B cell (primary cell): ENCODE data around the gene TTC19. TPM values are rescaled to one million over a fixed set of nuclear protein-coding genes. Genes with fewer than 3 reads are reported as not detected.

Source experiments
- ATAC-seq: fragments of 200-7000 bp; cut with Tn5 transposase; one replicate; pipeline ENCODE4 v1.10.0; 2021; ENCODE audit warnings: low read depth, mild to moderate bottlenecking, moderate number of reproducible peaks, moderate library complexity
- CTCF ChIA-PET: fragments of 350-600 bp; sonication (Branson Sonifier 250); formaldehyde crosslinking; loops from one replicate; lab custom pipeline; 2021; ENCODE audit warnings: antibody characterized with exemption, inconsistent platforms; lab: Charles Lee
- POLR2A ChIA-PET: fragments of 350-600 bp; sonication (Branson Sonifier 250); formaldehyde crosslinking; loops from one replicate; lab custom pipeline; 2021; ENCODE audit warnings: antibody characterized with exemption; lab: Charles Lee
- DNase-seq: peaks from one replicate; pipeline ENCODE4 v3.0.0; 2013
- H2AFZ ChIP-seq: 2 replicates; pipeline ENCODE4 v1.6.1; 2012; ENCODE audit warnings: mild to moderate bottlenecking, low read depth, low read length; ENCODE audit not compliant: insufficient read depth, poor library complexity, severe bottlenecking
- H3K27ac ChIP-seq, 2 donors: 1 replicate in 1 of 2; 2 replicates in 1 of 2; pipeline ENCODE4 v1.5.1; 2012 to 2013; ENCODE audit warnings: low read length in 2 of 2, mild to moderate bottlenecking in 2 of 2, moderate library complexity in 1 of 2
- H3K27me3 ChIP-seq, 4 experiments: fragments of 200-600 bp in 1 of 4; sonication (generic) in 1 of 4; replicated peaks in 1 of 4; 1 replicate in 2 of 4; 2 replicates in 2 of 4; pipeline versions ENCODE4 v1.6.1 to v1.7.0; 2013 to 2016; ENCODE audit warnings: low read length in 3 of 4, mild to moderate bottlenecking in 2 of 4, mixed read lengths in 1 of 4, moderate library complexity in 1 of 4; ENCODE audit not compliant: insufficient read depth in 4 of 4, control insufficient read depth in 3 of 4; ENCODE audit errors: control extremely low read depth in 1 of 4
- H3K36me3 ChIP-seq, 2 experiments: replicated peaks in 1 of 2; 1 replicate in 1 of 2; 2 replicates in 1 of 2; pipeline versions ENCODE4 v1.6.1 to v1.7.1; 2013; ENCODE audit warnings: low read length in 1 of 2; ENCODE audit not compliant: insufficient read depth in 2 of 2, control insufficient read depth in 1 of 2; ENCODE audit errors: control extremely low read depth in 1 of 2, extremely low read depth in 1 of 2
- H3K4me1 ChIP-seq, 2 donors: fragments of 200-600 bp in 1 of 2; sonication (generic) in 1 of 2; 1 replicate in 1 of 2; 2 replicates in 1 of 2; pipeline versions ENCODE4 v1.5.1 to v1.6.1; 2013 to 2017; ENCODE audit warnings: low read length in 2 of 2; ENCODE audit not compliant: control insufficient read depth in 2 of 2, insufficient read depth in 2 of 2
- H3K4me2 ChIP-seq: replicated peaks from 2 replicates; pipeline ENCODE3; 2012; ENCODE audit warnings: mild to moderate bottlenecking, low read depth, low read length; ENCODE audit not compliant: poor library complexity, severe bottlenecking
- H3K4me3 ChIP-seq, 5 experiments: fragments of 200-600 bp in 1 of 5; sonication (generic) in 1 of 5; 1 replicate in 3 of 5; 2 replicates in 2 of 5; pipeline versions ENCODE4 v1.5.1 to v1.7.0; 2011 to 2016; ENCODE audit warnings: low read length in 4 of 5, mild to moderate bottlenecking in 4 of 5, low read depth in 2 of 5, control low read depth in 1 of 5, moderate library complexity in 1 of 5; ENCODE audit not compliant: insufficient read depth in 1 of 5; ENCODE audit errors: control extremely low read depth in 1 of 5, extremely low read depth in 1 of 5
- H3K79me2 ChIP-seq: fragments of 200-600 bp; sonication (generic); one replicate; pipeline ENCODE4 v1.6.0; 2016; ENCODE audit warnings: low read length; ENCODE audit not compliant: control insufficient read depth, insufficient read depth
- H3K9ac ChIP-seq: fragments of 200-600 bp; sonication (generic); 2 replicates; pipeline ENCODE4 v1.6.1; 2017; ENCODE audit warnings: mild to moderate bottlenecking, low read length, moderate library complexity
- H3K9me3 ChIP-seq, 3 donors: one replicate each; pipeline versions ENCODE4 v1.6.1 to v1.7.1; 2013; ENCODE audit warnings: low read length in 2 of 3; ENCODE audit not compliant: control insufficient read depth in 2 of 3, insufficient read depth in 1 of 3; ENCODE audit errors: control extremely low read depth in 1 of 3
- H4K20me1 ChIP-seq: 2 replicates; pipeline ENCODE4 v1.6.0; 2012; ENCODE audit warnings: mild to moderate bottlenecking, low read length; ENCODE audit not compliant: insufficient read depth, control insufficient read depth, poor library complexity, severe bottlenecking
- H3K27ac Mint-ChIP-seq: one replicate; pipeline ENCODE4 v1.8.0; 2021; ENCODE audit warnings: mixed read lengths
- H3K27me3 Mint-ChIP-seq: one replicate; pipeline ENCODE4 v1.8.0; 2021; ENCODE audit warnings: mixed read lengths
- H3K4me1 Mint-ChIP-seq: one replicate; pipeline ENCODE4 v1.8.0; 2021; ENCODE audit warnings: mixed read lengths
- H3K4me3 Mint-ChIP-seq: one replicate; pipeline ENCODE4 v1.8.0; 2021; ENCODE audit warnings: mixed read lengths
- H3K9me3 Mint-ChIP-seq: one replicate; pipeline ENCODE4 v1.8.0; 2022; ENCODE audit warnings: mixed read lengths; ENCODE audit not compliant: insufficient read depth
- EZH2 ChIP-seq: IDR thresholded peaks from 2 replicates; pipeline ENCODE4 v1.6.1; 2012; ENCODE audit warnings: borderline replicate concordance, low read depth, mild to moderate bottlenecking, moderate library complexity, low read length; ENCODE audit not compliant: insufficient read depth, poor library complexity, severe bottlenecking
- WGBS: methylation state at CpG from one replicate; pipeline ENCODE4 v1.1.5; 2013; ENCODE audit warnings: missing lambda C conversion rate; ENCODE audit not compliant: insufficient coverage; 5-methylcytosine and 5-hydroxymethylcytosine counted together
- intact Hi-C: fragments of 100-400 bp; cut with micrococcal nuclease; formaldehyde crosslinking; loops from one replicate; pipeline ENCODE4 v1.10.0; 2022
- polyA plus RNA-seq: library from polyadenylated mRNA; depleted of rRNA; stranded (reverse); fragments of >200 nt; gene quantifications from 2 replicates; pipeline ENCODE4 v1.2.3, GENCODE V29; 2012
- total RNA-seq, 2 donors: library from RNA; stranded (reverse); fragments of 120-200 nt in 1 of 2; gene quantifications; 1 replicate in 1 of 2; 2 replicates in 1 of 2; pipeline versions ENCODE4 v1.2.3 to v1.2.4, GENCODE V29; 2013 to 2022
- TF ChIP-seq, protein P1 (sequence below): fragments of 200-600 bp; IDR thresholded peaks from one replicate; pipeline ENCODE4 v1.8.0; 2022; ENCODE audit warnings: antibody characterized with exemption, mild to moderate bottlenecking

Gene TTC19
- total and polyA plus RNA-seq, 2 donors (not counting 1 experiment from before 2014, with no cell fraction given) = 8.2 to 38.5 TPM

DNA sequence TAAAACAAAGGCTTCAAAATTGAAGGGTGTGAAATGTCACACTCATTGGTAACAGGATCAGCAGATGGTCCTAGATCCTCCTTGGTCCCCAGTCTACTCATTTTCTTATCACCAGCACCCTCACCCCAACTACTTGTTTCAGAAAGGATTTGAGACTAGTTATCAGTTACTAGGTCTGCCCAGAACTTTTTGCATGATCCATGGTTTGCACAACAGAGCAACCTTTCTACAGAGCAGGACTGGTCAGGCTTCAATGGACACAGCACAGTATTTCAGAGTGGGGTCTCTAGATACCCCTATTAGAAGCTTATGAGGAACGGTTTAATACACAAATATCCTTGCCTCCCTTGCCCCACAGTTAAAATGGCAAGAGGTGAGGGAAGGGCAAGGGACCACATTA, 25.6 kb downstream of the TTC19 start:
- intact Hi-C loops = no loop called here
- peaks cover 3% of the 10 kb centered on the region for H3K79me2 ChIP-seq
- H4K20me1 ChIP-seq = no peaks in the 10 kb centered on the region
- H3K4me2 ChIP-seq = no peak overlapping the region
- H3K4me3 ChIP-seq = no peak overlapping the region
- no peaks in the 10 kb centered on the region for H3K4me1 ChIP-seq
- peaks cover 21 to 61% of the 10 kb centered on the region in 2 experiments for H3K36me3 ChIP-seq
- POLR2A ChIA-PET = interaction anchor here (0.6 kb wide), 1 partner anchor 506 kb away, joined by 5 read pairs; no protein-coding TSS in a partner anchor
- Mint-ChIP-seq H3K4me1 (peaks cover 12% of the 10 kb centered on the region), H3K4me3 (no peak overlapping the region), H3K27ac (no peak overlapping the region), H3K9me3 (no peaks in the 10 kb centered on the region), H3K27me3 (no peaks in the 10 kb centered on the region)
- no CpG with 5 or more reads among the region's 1 CpG for WGBS
- no peak overlapping the region for H3K9ac ChIP-seq
- CTCF ChIA-PET = no interaction called here
- H3K9me3 ChIP-seq = no peaks in the 10 kb centered on the region
- no peak for TF ChIP-seq EZH2
- TF ChIP-seq, protein P1, sequence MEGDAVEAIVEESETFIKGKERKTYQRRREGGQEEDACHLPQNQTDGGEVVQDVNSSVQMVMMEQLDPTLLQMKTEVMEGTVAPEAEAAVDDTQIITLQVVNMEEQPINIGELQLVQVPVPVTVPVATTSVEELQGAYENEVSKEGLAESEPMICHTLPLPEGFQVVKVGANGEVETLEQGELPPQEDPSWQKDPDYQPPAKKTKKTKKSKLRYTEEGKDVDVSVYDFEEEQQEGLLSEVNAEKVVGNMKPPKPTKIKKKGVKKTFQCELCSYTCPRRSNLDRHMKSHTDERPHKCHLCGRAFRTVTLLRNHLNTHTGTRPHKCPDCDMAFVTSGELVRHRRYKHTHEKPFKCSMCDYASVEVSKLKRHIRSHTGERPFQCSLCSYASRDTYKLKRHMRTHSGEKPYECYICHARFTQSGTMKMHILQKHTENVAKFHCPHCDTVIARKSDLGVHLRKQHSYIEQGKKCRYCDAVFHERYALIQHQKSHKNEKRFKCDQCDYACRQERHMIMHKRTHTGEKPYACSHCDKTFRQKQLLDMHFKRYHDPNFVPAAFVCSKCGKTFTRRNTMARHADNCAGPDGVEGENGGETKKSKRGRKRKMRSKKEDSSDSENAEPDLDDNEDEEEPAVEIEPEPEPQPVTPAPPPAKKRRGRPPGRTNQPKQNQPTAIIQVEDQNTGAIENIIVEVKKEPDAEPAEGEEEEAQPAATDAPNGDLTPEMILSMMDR = no peak
- DNase-seq (no peak), ATAC-seq (no peak)
- H3K27ac ChIP-seq = no peak overlapping the region
- H2AFZ ChIP-seq = no peak overlapping the region
- H3K27me3 ChIP-seq = no peaks in the 10 kb centered on the region

DNA sequence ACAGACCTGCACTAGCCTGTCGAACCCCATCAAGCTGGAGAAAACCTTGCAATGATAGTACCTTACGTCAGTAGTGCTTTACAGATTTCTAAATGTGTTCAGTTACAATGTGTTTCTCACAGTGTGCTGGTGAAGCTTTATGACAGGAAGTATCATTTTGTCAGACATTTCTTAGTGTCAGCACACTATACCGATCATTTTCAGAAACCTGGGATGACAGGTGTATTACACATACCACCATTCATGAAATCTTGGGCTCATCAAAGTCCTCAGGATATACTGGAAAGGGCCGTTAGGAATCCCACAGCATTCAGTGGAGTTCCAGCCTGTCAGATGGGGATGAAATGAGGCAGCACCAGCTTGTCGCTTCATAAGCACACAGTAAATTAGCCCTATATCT, 27.3 kb downstream of the TTC19 start:
- Histone ChIP-seq H4K20me1 (no peaks in the 10 kb centered on the region), H3K9ac (no peak overlapping the region), H3K4me1 (no peaks in the 10 kb centered on the region), H3K27ac (no peak overlapping the region), H3K4me2 (no peak overlapping the region), H3K4me3 (no peak overlapping the region), H3K9me3 (no peaks in the 10 kb centered on the region), H3K79me2 (no peaks in the 10 kb centered on the region), H3K36me3 (peaks cover 19 to 77% of the 10 kb centered on the region in 2 experiments), H3K27me3 (no peaks in the 10 kb centered on the region), H2AFZ (no peak overlapping the region)
- Mint-ChIP-seq H3K27me3 (no peaks in the 10 kb centered on the region), H3K4me1 (peaks cover 12% of the 10 kb centered on the region), H3K9me3 (no peaks in the 10 kb centered on the region), H3K27ac (peak overlapping the region; percentile 57), H3K4me3 (no peak overlapping the region)
- intact Hi-C loops = no loop called here
- TF ChIP-seq EZH2 = no peak
- TF ChIP-seq, protein P1 = no peak
- ATAC-seq (no peak), DNase-seq (no peak)
- POLR2A ChIA-PET = no interaction called here
- CTCF ChIA-PET = no interaction called here
- 100% methylated on average over 3 of the region's 5 CpGs for WGBS
